ENCODE data around the gene PLEKHO1.

PLEKHO1 gene

DNA sequence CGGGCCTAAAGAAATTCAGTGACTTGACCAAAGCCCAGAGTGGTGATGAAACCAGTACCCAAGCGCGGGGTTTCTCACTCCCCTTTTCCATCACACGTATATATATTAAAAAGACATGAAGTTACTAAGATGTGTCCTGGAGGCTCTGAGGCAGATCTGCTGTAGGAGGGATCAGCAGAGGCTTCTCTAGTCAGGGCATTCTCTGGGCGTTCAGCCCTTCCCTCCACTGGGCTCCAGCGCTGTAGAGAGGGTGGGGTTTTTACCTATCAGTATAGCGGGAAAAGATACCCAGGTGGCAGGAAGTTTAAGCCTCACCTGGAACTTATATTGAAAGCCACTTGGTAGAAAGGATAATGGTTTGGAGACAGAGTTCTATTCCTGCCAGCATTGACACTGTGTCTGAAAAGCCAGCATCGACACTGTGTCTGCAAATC, 862 bp upstream of the PLEKHO1 start:
- DNase-seq (ENCODE audit: low read depth in 1 of 2, low spot score in 1 of 2): no peak

GRCh38 chr1:150150133-150151021, 661 bp downstream of the PLEKHO1 start:
- peak in 1 of 2 donors; percentile 15 for DNase-seq (ENCODE audit: low read depth in 1 of 2, low spot score in 1 of 2)

DNA sequence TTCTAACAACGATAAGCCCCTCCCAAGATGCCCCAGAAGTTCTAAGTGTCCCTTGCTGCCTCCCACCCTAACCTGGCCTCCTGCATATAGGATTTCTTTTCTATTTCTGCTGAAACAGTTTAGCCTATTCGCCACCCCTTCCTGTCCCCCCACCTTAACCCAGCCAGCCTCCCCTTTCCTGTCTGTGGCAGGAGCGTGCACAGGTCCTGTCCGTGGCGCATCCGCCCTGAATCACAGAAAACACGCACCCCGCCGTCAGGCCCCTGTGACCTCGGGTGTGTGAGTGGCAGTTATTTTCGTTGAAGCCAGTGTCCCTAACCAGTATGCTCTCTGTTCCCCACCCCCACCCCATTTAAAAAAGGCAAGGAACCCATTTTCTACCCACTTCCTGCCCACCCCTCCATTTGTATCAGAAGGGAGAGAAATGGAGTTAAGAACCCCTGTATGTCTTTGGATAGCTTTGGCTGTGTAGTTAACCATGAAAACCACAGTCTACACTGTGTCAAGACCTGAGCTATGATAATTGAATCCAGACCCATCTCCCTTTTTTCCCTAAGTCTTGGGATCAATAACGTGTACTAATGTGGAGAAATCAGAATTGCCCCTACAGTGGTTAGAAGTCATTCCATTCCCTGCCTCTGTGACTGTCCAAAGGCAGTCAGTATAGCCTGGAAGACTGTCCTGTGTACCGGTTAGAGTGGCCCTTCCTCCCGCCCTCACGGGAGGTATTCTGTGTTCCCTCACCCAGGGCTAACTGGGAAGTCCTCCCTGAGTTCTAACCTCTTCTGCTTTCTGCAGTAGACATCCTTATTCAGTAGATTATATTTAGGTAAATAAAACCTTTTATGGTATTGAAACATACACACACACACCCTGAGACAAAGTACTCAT, 1.8 kb downstream of the PLEKHO1 start:
- DNase-seq (ENCODE audit: low read depth in 1 of 2, low spot score in 1 of 2): peak; percentile 42 to 61

GRCh38 chr1:150152182-150152536, 2.4 kb downstream of the PLEKHO1 start:
- no peak for DNase-seq (ENCODE audit: low read depth in 1 of 2, low spot score in 1 of 2)

DNA sequence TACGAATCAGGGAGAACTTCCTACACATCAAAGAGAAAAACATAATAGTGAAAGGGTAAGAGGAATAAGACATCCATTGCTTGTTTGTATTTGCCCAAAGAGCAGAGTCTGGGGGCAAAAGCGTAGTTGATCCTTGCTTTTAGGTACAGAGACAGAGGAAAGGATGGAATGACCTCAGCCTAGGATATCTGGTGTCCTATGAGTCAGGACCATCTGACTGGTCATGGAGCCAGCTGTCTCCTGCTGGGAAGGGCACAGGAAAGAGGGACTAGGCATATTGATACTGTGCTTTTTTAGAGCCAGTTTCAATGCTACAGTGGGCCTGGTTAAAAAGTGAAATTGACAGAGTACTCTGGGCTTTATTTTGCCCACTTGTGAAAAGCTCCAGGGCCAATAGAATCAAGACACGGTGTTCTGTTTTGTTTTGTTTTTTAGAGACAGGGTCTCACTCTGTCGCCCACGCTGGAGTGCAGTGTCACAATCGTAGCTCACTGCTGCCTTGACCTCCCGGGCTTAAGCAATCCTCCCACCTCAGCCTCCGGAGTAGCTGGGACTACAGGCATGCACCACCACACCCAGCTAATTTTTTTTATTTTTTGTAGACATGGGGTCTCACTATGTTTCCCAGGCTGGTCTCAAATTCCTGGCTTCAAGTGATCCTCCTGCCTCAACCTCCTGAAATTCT, 3.2 kb downstream of the PLEKHO1 start:
- DNase-seq (ENCODE audit: low read depth in 1 of 2, low spot score in 1 of 2): no peak

DNA sequence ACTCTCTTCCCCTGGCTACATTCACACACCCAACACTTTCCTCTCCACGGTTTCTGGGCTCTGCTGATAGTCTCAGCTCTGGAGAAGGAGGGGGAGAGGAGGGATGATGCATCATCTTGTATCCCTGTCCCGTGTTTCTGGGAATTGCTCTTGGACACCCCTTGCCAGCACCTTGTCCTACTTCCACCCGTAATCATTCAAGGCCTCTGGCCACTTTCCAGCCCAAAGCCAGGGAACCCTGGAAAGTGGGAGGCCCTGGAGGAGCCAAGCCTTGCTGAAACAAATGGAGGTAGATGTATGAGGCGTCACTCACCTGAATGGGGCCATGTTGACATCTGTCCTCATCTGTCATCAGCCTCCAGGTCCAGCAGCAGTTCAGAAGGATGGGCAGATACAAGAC, 4.4 kb downstream of the PLEKHO1 start:
- no peak for DNase-seq (ENCODE audit: low read depth in 1 of 2, low spot score in 1 of 2)

DNA sequence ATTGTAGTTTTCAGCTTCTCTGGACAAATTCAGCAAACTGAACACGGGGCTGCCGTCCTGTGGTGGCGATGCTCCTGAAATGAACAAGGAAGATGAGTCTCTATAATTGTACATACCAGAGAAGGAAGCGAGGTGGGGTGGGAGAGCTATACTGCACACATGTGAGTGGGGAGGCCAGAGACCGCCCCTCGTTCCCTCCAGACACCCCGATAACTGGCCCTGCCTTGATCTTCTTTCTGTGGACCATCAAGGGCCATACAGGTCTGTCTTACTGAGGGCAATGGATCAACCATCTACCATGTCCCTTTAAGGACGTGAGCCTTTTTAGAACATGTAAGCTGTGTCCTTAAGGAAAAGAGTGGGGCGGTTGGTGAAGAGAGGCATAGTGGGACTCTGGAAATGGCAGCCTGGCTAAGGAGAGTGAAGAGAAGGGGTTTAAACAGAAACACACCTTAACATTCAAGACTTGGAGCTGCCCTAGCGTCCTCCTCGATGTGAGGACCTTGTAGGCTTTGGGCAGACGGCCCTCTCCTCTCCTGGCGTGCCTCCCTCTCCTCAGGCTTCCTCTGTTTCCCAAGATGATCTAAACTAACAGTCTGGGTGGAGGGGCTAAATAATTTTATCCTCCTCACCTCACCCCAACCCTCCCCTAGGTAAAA, 5.8 kb downstream of the PLEKHO1 start:
- no peak for DNase-seq (ENCODE audit: low read depth in 1 of 2, low spot score in 1 of 2)

- no peak for DNase-seq (ENCODE audit: low read depth in 1 of 2, low spot score in 1 of 2)
Measured at GRCh38 chr1:150156868-150157603, 7.3 kb downstream of the PLEKHO1 start.

DNA sequence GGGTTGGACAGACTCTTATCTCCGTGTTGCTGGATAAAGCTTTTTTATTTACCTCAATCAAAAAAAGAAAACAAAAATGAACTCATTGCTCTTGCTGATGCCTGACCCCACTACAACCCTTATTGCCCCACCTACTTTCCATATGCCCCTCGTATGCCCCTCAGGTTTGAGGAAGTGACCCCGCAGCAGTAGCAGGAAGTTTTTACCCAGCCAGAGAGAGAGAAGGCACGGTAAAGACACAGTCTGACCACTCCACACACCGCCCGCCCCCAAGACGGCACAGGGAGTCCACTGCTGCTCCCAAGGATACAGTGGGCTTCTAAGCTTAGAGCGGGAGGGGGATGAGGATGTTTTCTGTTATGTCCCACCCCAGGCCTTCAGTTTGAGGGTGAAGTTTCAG, 9.8 kb downstream of the PLEKHO1 start:
- no peak for DNase-seq (ENCODE audit: low read depth in 1 of 2, low spot score in 1 of 2)

- DNase-seq (ENCODE audit: low read depth in 1 of 2, low spot score in 1 of 2): no peak
Measured at GRCh38 chr1:150160964-150161621, 11.4 kb downstream of the PLEKHO1 start.

GRCh38 chr1:150161747-150162581, 12.2 kb downstream of the PLEKHO1 start:
- DNase-seq (ENCODE audit: low read depth in 1 of 2, low spot score in 1 of 2): no peak

- no peak for DNase-seq (ENCODE audit: low read depth in 1 of 2, low spot score in 1 of 2)
Measured at GRCh38 chr1:150162582-150162861, 12.8 kb downstream of the PLEKHO1 start.

DNA sequence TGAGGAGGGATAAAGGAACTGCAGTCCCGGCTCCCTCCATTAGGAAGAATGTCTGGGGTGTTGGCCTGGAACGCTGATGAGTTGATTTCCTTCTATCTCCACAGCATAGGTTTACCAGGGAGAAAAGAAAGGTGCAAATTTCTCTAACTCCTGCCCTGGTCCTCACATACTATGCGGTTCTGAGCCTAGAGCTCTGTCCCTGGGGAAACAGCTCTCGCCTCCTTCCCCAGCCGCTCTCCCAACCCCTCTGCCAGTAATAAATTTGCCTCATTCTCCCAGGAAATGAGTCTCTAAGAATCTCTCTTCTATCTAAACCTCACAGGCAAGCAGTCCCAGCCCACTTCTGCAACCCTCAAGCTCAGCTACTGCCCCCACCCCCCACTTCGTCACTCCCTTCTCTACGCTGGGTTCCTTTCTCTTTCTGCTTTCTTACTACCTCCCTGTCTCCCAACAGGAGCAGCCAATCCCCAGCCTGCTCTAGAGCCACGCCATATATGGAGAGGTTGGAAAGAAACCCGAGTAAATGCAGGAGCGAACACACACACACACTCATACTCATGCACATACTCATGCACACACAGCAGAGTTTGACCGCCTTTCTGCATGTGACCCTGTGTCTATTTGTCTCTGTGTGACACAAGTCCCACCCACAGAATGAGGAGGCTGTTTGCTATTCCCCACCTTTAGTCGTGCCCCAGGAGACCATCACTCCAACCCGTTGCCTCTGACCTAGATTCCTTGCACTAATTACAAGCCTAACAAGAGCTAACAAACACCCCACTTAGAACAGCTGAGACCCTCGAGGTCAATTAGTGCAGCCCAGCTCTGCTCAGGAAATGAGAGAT, 13.4 kb downstream of the PLEKHO1 start:
- DNase-seq (ENCODE audit: low read depth in 1 of 2, low spot score in 1 of 2): no peak

- no peak for DNase-seq (ENCODE audit: low read depth in 1 of 2, low spot score in 1 of 2)
Measured at GRCh38 chr1:150164224-150164623, 14.5 kb downstream of the PLEKHO1 start.

GRCh38 chr1:150164779-150165178, 15.1 kb downstream of the PLEKHO1 start:
- DNase-seq (ENCODE audit: low read depth in 1 of 2, low spot score in 1 of 2): no peak

DNA sequence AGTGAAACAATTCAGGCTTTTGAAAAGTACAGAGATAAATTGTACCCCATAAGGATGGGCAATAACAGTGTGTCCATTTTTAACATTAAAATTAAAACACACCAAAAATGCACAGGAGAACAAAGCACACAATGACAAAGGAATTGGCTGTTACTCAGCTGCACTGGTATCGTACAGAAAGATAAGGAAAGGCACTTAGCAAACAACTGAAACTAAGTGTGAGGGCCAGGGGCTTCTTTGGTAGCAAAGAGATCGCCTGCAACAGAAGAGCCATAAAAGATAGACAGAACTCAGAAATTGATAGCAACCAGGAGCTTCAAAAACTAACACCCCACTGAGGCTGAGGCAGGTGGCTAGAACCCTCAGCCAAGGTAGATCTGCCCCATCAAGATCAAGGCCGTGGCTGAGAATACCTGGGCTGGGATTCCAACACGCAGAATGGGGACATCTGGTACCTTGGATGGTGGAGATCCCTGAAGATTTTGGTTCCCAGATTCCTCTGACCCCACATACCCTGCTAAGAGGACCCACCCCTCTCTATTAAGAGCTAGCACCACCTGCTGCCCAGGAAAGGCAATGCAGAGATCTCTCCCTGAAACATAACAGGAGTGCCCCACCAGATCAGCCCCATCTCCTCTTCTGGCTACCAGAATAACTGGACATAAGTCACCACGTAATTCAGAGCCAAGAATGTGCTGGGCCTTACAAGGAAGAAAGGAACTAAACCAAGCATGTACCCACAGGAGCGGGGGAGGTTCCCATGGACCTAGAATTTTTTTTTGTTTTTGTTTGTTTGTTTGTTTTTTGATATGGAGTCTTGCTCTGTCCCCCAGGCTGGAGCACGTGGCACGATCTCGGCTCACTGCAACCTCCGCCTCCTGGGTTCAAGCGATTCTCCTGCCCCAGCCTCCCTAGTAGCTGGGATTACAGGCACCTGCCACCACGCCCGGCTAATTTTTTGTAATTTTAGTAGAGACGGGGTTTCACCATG, 16.2 kb downstream of the PLEKHO1 start:
- DNase-seq (ENCODE audit: low read depth in 1 of 2, low spot score in 1 of 2): peak; percentile 11 to 18

Measured in activated T-helper 1 cell treated with anti-CD3 and anti-CD28 coated beads, Interleukin-2, amount 50 U/mL, for 16 hours (primary cell).